GM18508 (cell line): ENCODE measurements around the gene SERINC2.
"Not testable (repeated sequence)": the region's sequence is repeated elsewhere in the genome, so short reads cannot be mapped to it uniquely, and the experiment has no call there.

Experiments used
- ATAC-seq: cut with Tn5 transposase; IDR thresholded peaks from one replicate; pipeline ENCODE4 v1.9.1; 2021; ENCODE audit warnings: moderate number of reproducible peaks; ENCODE audit not compliant: insufficient read depth, unreplicated experiment

Gene SERINC2

DNA sequence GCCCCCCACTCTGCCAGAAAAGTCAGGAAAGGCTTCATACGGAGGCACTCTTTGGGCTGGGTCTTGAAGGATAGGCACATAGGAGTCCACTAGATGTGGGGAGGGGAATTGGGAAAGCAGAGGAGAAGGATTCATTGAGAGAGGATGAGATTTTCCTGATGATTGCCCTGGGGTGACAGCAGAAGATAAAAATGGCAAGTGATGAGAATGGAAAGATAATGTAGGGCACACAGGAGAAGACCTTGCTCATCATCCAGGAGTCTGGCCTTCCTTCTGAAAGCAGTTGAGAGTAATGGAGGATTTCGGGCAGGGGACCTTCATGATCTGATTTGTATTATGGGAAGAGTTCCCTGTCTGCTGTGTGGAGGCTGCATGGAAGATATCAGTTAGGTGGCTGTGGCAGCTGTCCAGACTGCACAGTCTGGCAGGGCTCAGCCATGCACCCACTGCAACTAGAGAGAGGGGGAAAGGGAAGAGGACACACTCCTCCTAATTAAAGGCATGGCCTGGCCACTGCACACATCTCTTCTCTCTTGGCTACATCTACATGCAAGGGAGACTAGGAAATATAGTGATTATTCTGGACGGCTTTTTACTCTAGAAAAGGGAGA is 30.5 kb upstream of the SERINC2 start:
- no peak for ATAC-seq

GRCh38 chr1:31383967-31384366 is 29.0 kb upstream of the SERINC2 start:
- no peak for ATAC-seq

GRCh38 chr1:31386576-31387243 is 26.3 kb upstream of the SERINC2 start:
- ATAC-seq = not testable (repeated sequence)

- no peak for ATAC-seq
Measured at GRCh38 chr1:31387612-31388011, 25.4 kb upstream of the SERINC2 start.

DNA sequence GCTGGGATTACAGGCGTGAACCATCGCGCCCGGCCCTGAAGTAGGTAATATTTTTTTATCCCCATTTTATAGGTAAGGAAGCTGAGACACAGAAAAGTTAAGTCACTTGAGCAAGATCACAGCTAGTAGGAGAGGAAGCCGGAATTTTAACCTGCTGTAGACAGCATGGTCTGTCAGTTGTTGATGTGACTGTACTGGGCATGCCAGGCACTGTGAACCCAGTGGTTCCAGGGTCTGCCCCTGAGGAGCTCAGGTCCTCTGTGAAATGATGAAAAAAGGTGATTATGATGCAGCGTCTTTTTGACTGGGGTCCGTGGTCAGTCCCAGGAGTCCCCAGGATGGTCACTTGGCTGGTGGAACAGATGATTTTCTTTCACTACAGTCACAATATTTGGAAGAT is 23.4 kb upstream of the SERINC2 start:
- no peak for ATAC-seq

DNA sequence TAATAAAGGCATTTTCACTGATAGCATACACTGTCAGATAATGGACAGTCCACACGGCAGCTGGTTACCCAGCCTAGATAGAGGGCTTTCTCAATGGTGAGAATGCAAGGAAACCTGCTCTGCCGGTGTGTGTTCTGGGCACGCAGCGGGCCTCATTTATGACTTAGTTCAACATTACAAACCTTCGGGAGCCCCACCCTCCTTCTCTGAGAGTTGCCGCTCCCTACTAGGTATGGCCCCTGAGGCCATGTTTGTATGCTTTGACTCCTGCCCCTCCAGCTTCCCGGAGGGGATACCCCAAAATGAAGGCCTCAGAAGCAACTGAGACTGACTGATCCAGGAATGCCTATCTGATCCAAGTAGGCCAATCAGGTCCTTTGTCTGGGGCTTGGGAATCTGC is 22.9 kb upstream of the SERINC2 start:
- ATAC-seq = no peak

DNA sequence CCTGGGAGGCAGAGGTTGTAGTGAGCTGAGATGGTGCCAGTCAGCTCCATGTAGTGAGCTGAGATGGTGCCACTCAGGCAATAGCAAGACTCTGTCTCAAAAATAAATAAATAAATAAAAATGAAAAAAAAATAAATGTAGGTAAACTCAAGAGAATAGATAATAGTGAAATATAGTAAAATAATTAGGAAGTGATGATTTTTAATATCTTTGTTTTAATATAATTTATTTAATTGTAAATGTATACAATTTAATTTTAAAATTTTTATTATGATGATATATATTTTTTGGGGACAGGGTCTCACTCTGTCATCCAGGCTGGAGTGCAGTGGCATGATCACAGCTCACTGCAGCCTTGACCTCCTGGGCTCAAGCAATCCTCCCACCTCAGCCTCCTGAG is 19.6 kb upstream of the SERINC2 start:
- ATAC-seq = no peak

- no peak for ATAC-seq
Measured at GRCh38 chr1:31394584-31395193, 18.3 kb upstream of the SERINC2 start.

- ATAC-seq = no peak
Measured at GRCh38 chr1:31396633-31397351, 16.2 kb upstream of the SERINC2 start.

DNA sequence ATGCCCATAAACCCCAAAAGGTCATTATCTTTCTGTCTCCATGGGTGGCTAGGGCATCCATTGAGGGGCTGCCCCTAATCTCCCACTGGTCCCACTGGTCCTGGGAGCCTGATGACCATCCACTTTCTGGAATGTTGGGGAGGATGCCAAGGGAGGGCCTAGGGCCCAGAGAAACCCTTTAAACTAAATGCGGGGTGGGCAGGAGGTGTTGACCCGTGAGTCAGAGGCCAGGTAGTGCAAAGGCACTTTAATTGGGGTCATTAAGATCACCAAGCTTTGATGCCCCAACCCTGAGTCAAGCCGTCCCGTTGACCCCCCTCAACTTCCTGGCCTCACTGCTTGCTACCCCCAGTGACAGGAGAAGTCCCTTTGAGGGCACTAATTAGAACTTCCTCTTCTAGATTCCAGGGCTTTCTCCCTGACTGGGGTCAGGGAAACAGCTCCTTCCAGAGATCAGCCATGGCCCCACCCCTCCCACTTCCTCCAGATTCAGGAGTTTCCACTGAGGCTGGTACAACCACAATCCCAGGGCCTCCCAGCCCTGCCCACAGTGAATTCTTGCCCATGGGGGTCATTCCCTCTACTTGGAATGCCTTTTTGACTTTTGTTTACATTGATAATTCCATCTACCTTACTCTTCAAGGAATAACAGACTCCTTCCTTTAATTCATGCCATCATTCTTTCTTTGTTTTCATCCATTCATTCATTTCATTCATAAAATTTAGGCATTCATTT is 15.5 kb upstream of the SERINC2 start:
- ATAC-seq = no peak

DNA sequence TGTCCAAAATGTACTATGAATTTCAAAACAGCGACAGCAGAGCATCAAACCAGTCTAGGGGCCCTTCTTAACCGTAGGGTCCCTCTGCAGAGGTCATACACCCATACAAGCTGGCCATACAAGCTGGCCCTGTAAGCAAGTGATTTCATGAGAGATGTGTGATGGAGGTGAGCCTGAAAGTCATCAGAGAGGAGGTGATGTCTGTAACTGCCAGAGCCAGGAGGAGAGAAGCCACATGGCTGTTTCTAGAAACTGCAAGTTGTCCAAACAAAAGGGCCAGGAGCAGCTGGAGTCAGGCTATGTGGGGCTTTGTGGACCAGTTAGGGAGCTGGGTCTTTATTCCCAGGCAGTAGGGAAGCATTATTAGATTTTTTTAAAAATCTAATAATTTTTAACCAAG is 14.8 kb upstream of the SERINC2 start:
- ATAC-seq = no peak

GRCh38 chr1:31399976-31400375 is 13.0 kb upstream of the SERINC2 start:
- no peak for ATAC-seq

GRCh38 chr1:31400393-31400792 is 12.6 kb upstream of the SERINC2 start:
- no peak for ATAC-seq

DNA sequence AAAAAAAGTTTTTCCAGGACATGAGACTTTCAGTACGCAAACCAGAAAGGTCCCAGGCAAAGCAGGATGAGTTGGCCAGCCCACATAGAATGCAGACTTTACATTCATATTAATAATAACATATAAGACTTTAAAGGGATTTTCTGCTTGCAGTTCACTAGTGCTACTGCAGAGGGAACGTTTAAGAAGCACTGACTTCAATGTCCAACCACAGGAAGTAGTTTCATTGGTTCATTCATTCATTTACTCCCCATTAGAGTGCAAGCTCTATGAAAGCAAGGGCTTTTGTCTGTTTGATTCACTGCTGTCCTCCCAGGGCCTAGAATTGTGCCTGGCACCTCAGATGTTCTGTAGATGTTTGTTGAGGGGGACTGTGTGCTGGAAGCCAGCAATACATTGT is 11.8 kb upstream of the SERINC2 start:
- no peak for ATAC-seq

GRCh38 chr1:31405578-31406245 is 7.3 kb upstream of the SERINC2 start:
- ATAC-seq = no peak

DNA sequence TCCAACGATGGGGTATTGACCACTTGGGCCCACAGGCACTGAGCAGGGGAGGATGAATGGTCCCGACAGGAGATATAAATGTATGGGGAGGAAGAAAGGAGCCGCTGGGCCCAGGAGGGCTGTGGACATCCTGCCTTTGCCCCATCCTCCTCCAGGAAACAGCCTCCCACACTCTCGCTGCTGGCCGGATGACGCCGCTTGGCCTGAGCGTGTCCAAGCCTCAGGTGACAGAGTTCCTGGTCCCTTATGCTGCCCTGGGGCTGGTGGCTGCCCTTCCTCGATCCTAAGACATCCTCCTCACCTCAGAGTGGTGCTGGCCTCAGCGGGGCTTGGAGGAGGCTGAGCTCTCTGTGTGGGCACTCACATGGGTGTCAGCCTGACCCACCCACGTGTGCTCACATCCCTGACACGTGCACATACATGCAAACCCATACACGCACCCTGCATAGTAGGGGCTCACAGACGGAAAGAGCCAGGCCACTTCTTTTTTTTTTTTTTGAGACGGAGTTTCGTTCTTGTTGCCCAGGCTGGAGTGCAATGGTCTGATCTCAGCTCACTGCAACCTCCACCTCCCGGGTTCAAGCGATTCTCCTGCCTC is 5.9 kb upstream of the SERINC2 start:
- no peak for ATAC-seq

- no peak for ATAC-seq
Measured at GRCh38 chr1:31408788-31409318, 4.2 kb upstream of the SERINC2 start.

DNA sequence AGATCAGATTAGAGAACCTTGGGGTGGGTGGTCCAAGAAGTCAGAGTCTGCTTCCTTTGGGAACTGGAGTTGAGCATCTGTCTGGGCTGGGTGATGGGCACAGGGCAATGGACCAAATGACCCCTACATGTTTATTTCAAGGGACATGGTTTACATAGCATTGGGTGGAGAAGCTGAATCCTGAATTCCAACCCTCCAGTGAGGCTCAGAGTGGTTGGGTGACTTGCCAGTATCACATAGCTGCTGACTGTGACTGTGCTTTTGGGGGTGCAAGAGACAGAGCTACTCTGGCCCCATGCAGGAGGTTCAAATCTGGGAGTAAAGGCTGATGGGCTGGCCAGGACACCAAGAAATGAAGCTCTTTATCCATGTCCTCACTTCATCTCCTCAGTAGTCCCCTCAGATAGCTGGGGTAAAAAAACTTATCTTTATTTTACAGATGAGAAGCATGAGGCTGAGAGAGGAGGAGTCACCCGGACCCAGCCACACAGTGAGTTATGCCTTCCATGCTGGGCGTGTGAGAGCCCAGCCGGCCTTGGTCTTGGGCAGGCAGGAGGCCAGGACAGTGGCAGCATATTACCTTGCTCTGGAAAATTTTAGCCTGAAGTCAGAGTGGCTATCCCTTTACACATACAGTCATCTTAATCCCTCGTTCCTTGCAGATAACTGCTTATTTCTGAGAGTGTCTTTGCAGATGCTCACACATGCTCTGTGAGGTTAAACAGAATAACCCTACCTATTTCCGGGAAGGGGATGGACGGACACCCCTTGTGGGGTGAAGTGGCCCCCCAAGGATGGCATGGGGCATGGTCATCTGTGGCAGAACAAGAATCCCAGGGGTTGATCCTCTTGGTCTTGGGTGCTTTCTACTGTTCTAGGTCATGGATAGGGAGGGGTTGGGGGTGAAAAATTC is 2.8 kb upstream of the SERINC2 start:
- no peak for ATAC-seq
